Kidney epithelial cell (primary cell): ENCODE data around the gene GNS. TPM values are rescaled to one million over a fixed set of nuclear protein-coding genes. Genes with fewer than 3 reads are reported as not detected.

ENCODE experiments used
- DNase-seq: peaks from one replicate; pipeline ENCODE4 v3.0.0-alpha.2; 2010; ENCODE audit warnings: low read depth
- H3K27me3 ChIP-seq: 2 replicates; pipeline ENCODE4 v1.6.0; 2011; ENCODE audit warnings: low read length; ENCODE audit not compliant: control insufficient read depth, insufficient read depth
- H3K36me3 ChIP-seq: 2 replicates; pipeline ENCODE4 v1.5.1; 2011; ENCODE audit warnings: low read length; ENCODE audit not compliant: control insufficient read depth, insufficient read depth
- H3K4me3 ChIP-seq: 2 replicates; pipeline ENCODE4 v1.5.1; 2011; ENCODE audit warnings: low read depth, mild to moderate bottlenecking, control low read depth, low read length
- CTCF ChIP-seq: IDR thresholded peaks from 2 replicates; pipeline ENCODE4 v1.5.1; 2011; ENCODE audit warnings: mild to moderate bottlenecking, moderate library complexity, low read length, control low read depth, inconsistent platforms; ENCODE audit not compliant: insufficient read depth, poor library complexity, severe bottlenecking
- total RNA-seq: library from RNA; depleted of rRNA; stranded (reverse); fragments of >200 nt; gene quantifications from 2 replicates; pipeline ENCODE4 v1.2.3, GENCODE V29; 2015

Gene GNS
- total RNA-seq, 1 donor from 2014 or later = 120 TPM

GRCh38 chr12:64793610-64794009 is 34.4 kb upstream of the GNS start:
- H3K36me3 ChIP-seq = no peaks in the 10 kb centered on the region

GRCh38 chr12:64792128-64792527 is 32.9 kb upstream of the GNS start:
- DNase-seq = no peak
- Histone ChIP-seq H3K4me3 (no peak overlapping the region), H3K27me3 (no peaks in the 10 kb centered on the region), H3K36me3 (no peaks in the 10 kb centered on the region)
- TF ChIP-seq CTCF = no peak

More at GRCh38 chr12:64793610-64794009, 34.4 kb upstream of the GNS start:
- no peaks in the 10 kb centered on the region for H3K27me3 ChIP-seq
- TF ChIP-seq CTCF = no peak
- H3K4me3 ChIP-seq = no peak overlapping the region
- no peak for DNase-seq

- no peak overlapping the region for H3K4me3 ChIP-seq
- no peak for DNase-seq
- H3K36me3 ChIP-seq = no peaks in the 10 kb centered on the region
- TF ChIP-seq CTCF = no peak
- no peaks in the 10 kb centered on the region for H3K27me3 ChIP-seq
Observed at GRCh38 chr12:64791036-64791435, 31.8 kb upstream of the GNS start.

GRCh38 chr12:64790166-64790565 is 31.0 kb upstream of the GNS start:
- no peak for DNase-seq
- no peaks in the 10 kb centered on the region for H3K27me3 ChIP-seq
- no peak overlapping the region for H3K4me3 ChIP-seq

GRCh38 chr12:64785838-64786237 is 26.6 kb upstream of the GNS start:
- Histone ChIP-seq H3K27me3 (peaks cover 23% of the 10 kb centered on the region), H3K36me3 (no peaks in the 10 kb centered on the region), H3K4me3 (no peak overlapping the region)
- DNase-seq = no peak
- no peak for TF ChIP-seq CTCF

More at GRCh38 chr12:64790166-64790565, 31.0 kb upstream of the GNS start:
- TF ChIP-seq CTCF = no peak
- H3K36me3 ChIP-seq = no peaks in the 10 kb centered on the region

GRCh38 chr12:64782191-64782876 is 23.1 kb upstream of the GNS start:
- no peak for TF ChIP-seq CTCF
- Histone ChIP-seq H3K4me3 (no peak overlapping the region), H3K27me3 (peaks cover 33% of the 10 kb centered on the region), H3K36me3 (no peaks in the 10 kb centered on the region)
- no peak for DNase-seq
